DND-41 (cell line): ENCODE data around the gene ZNF48.

Experiments used
- ATAC-seq: fragments of 200-7000 bp; cut with Tn5 transposase; 3 replicates; pipeline ENCODE4 v1.9.1; 2021; ENCODE audit warnings: low read depth; ENCODE audit not compliant: insufficient read depth
- DNase-seq: peaks from one replicate; pipeline ENCODE4 v3.0.0-alpha.2; 2020
- H2AFZ ChIP-seq: 2 replicates; pipeline ENCODE4 v1.6.0; 2012; ENCODE audit warnings: low read depth, low read length
- H3K27ac ChIP-seq: 2 replicates; pipeline ENCODE4 v1.5.1; 2012; ENCODE audit warnings: low read length, inconsistent platforms
- H3K27me3 ChIP-seq: fragments of 200-600 bp; sonication (generic); 2 replicates; pipeline ENCODE4 v1.6.0; 2012; ENCODE audit warnings: low read length, mild to moderate bottlenecking, inconsistent platforms; ENCODE audit not compliant: insufficient read depth, poor library complexity
- H3K36me3 ChIP-seq: 2 replicates; pipeline ENCODE4 v1.5.1; 2012; ENCODE audit warnings: low read length, inconsistent platforms; ENCODE audit not compliant: insufficient read depth
- H3K4me1 ChIP-seq: 2 replicates; pipeline ENCODE4 v1.5.1; 2012; ENCODE audit warnings: mild to moderate bottlenecking, low read length; ENCODE audit not compliant: insufficient read depth
- H3K4me2 ChIP-seq: 2 replicates; pipeline ENCODE4 v1.6.0; 2012; ENCODE audit warnings: mild to moderate bottlenecking, moderate library complexity, low read length, inconsistent platforms; ENCODE audit not compliant: insufficient read depth
- H3K4me3 ChIP-seq, 2 experiments: fragments of 200-600 bp in 1 of 2; shearing (Covaris generic) in 1 of 2; 2 replicates each; pipeline ENCODE4 v1.5.1; 2012 to 2016; ENCODE audit warnings: inconsistent platforms in 2 of 2, low read length in 2 of 2, mild to moderate bottlenecking in 2 of 2, low read depth in 1 of 2, moderate library complexity in 1 of 2
- H3K79me2 ChIP-seq: 2 replicates; pipeline ENCODE4 v1.6.0; 2012; ENCODE audit warnings: low read length, inconsistent platforms; ENCODE audit not compliant: insufficient read depth
- H3K9ac ChIP-seq: 2 replicates; pipeline ENCODE4 v1.6.0; 2012; ENCODE audit warnings: low read depth, mild to moderate bottlenecking, inconsistent platforms, low read length, moderate library complexity
- H3K9me3 ChIP-seq: 2 replicates; pipeline ENCODE4 v1.5.1; 2012; ENCODE audit warnings: low read length, moderate library complexity, mild to moderate bottlenecking, inconsistent platforms; ENCODE audit not compliant: insufficient read depth, severe bottlenecking
- H4K20me1 ChIP-seq: 2 replicates; pipeline ENCODE4 v1.6.0; 2012; ENCODE audit warnings: low read length; ENCODE audit not compliant: insufficient read depth
- EZH2 ChIP-seq: IDR thresholded peaks from 3 replicates; pipeline ENCODE4 v1.6.1; 2012; ENCODE audit warnings: borderline replicate concordance, low read depth, mild to moderate bottlenecking, moderate library complexity, low read length, inconsistent platforms; ENCODE audit not compliant: severe bottlenecking
- TF ChIP-seq, protein P1 (sequence below): IDR thresholded peaks from 2 replicates; pipeline ENCODE4 v1.5.1; 2012; ENCODE audit warnings: borderline replicate concordance, low read length, moderate library complexity, mild to moderate bottlenecking; ENCODE audit not compliant: poor library complexity, severe bottlenecking; ENCODE audit errors: extremely low read depth

Gene ZNF48

DNA sequence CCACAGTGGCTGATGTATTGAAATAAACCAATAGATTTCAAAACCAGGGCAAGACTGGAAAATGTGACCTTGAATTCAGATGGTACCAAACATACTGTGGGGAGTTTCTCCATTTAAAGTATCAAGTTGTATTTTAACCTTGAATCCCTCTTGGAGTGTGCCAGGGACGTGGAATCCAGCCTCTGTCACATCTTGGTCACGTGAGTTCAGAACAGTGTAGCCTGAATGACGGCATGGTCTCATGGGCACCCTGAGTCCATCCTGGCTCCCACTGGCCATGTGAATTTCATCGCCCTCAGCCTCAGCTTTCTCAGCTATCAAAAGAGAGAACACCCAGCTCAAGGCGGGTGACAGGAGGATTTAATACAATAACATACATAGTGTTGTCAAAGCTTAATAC lies 18.9 kb downstream of the ZNF48 start:
- Histone ChIP-seq H3K9ac (no peak overlapping the region), H4K20me1 (peaks cover 8% of the 10 kb centered on the region; the same call in 1 of the 2 replicates), H2AFZ (no peak overlapping the region), H3K9me3 (no peaks in the 10 kb centered on the region), H3K36me3 (peaks cover 51% of the 10 kb centered on the region), H3K79me2 (peaks cover 51% of the 10 kb centered on the region), H3K27me3 (no peaks in the 10 kb centered on the region), H3K4me2 (no peak overlapping the region), H3K27ac (no peak overlapping the region), H3K4me1 (peaks cover 55% of the 10 kb centered on the region), H3K4me3 (no peak overlapping the region)
- ATAC-seq (no peak), DNase-seq (no peak)
- TF ChIP-seq, protein P1, sequence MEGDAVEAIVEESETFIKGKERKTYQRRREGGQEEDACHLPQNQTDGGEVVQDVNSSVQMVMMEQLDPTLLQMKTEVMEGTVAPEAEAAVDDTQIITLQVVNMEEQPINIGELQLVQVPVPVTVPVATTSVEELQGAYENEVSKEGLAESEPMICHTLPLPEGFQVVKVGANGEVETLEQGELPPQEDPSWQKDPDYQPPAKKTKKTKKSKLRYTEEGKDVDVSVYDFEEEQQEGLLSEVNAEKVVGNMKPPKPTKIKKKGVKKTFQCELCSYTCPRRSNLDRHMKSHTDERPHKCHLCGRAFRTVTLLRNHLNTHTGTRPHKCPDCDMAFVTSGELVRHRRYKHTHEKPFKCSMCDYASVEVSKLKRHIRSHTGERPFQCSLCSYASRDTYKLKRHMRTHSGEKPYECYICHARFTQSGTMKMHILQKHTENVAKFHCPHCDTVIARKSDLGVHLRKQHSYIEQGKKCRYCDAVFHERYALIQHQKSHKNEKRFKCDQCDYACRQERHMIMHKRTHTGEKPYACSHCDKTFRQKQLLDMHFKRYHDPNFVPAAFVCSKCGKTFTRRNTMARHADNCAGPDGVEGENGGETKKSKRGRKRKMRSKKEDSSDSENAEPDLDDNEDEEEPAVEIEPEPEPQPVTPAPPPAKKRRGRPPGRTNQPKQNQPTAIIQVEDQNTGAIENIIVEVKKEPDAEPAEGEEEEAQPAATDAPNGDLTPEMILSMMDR: no peak
- TF ChIP-seq EZH2: no peak

DNA sequence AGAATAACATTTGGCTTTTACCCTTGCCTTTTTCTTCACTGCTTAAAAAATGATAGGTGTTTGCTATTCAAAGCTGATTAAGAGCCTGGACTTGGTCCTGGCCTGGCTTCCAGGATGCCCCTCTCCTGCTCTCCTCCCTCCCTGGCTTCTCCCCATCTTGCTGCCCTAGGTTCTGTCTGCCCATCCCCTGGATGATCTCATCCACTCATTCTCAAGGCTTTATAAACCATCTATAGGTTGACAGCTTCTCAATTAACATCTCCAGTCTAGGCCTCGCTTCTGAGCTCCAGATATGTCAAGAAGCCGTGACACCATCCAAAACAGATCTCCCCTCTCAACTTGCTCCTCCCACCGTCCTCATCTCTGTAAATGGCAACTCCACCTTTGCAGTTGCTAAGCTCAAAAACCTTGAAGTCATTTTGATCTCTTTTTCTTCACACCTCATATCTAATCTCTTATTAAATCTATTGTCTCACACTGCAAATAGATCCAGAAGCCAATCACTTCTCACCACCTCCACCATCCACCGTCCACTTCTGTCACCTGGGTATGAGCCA lies 20.9 kb downstream of the ZNF48 start:
- ATAC-seq (no peak), DNase-seq (no peak)
- 0 out of 2 replicates have a peak overlapping the region, but pooled peaks have one; percentile 10 for H3K9ac ChIP-seq
- no peaks in the 10 kb centered on the region for H3K9me3 ChIP-seq
- peaks cover 40% of the 10 kb centered on the region for H3K4me1 ChIP-seq
- no peak for TF ChIP-seq EZH2
- TF ChIP-seq, protein P1: no peak
- no peak overlapping the region for H3K4me3 ChIP-seq
- H4K20me1 ChIP-seq: peaks cover 11% of the 10 kb centered on the region; the same call in 1 of the 2 replicates
- H3K27me3 ChIP-seq: no peaks in the 10 kb centered on the region
- H2AFZ ChIP-seq: no peak overlapping the region
- H3K36me3 ChIP-seq: peaks cover 51% of the 10 kb centered on the region
- H3K27ac ChIP-seq: peak overlapping the region; percentile 22; the same call in 1 of the 2 replicates
- H3K79me2 ChIP-seq: peaks cover 39% of the 10 kb centered on the region
- H3K4me2 ChIP-seq: no peak overlapping the region

DNA sequence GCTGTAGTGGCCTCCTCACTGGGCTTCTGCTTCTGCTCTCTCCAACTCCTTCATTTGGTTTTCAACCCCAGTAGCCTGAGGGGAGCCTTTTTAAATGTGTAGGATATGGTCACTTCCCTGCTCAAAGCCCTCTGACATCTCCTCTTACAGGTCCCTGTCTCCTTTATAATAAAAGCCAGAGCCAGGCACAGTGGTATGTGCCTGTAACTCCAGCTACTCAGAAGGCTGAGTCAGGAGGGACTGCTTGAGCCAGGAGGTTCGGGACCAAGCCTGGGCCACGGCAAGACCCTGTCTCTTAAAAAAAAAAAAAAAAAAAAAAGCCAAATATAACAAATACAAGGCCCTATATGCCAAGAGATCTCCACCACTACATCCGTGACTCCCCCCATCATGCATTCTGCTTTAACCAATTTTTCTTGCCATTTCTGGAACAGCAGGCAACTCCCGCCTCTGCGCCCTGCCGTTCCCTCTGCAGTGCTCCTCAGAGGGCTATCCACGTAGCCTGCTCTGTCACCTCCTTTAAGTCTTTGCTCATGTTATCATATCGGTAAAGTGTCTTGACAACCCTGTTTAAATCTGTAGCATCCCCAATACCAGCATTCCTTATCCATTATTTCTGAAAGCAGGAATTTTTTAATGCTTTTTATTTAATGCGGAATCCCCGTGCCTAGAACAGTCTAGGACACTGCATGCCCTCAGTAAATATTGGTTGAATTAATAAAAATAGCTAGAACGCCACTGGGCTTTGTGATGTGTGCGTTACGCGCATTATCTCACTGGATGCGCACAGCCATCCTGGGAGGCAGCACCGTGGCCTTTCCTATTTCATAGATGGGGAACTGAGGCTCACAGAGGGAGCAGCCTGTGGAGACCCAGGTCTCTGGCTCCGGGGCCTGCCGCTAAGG lies 21.7 kb downstream of the ZNF48 start:
- no peak for ATAC-seq
- Histone ChIP-seq H4K20me1 (peaks cover 11% of the 10 kb centered on the region; the same call in 1 of the 2 replicates), H3K4me2 (peak overlapping the region; percentile 87), H3K9ac (peak overlapping the region; percentile 74), H3K9me3 (no peaks in the 10 kb centered on the region), H3K4me1 (peaks cover 33% of the 10 kb centered on the region), H3K36me3 (peaks cover 48% of the 10 kb centered on the region), H3K27ac (peak overlapping the region; percentile 87; the same call in 1 of the 2 replicates), H2AFZ (peak overlapping the region; percentile 88), H3K27me3 (no peaks in the 10 kb centered on the region), H3K4me3 (peak overlapping the region in 1 of 2 experiments; percentile 70; a peak in 2 of 4 replicates), H3K79me2 (peaks cover 32% of the 10 kb centered on the region)
- TF ChIP-seq, protein P1: no peak
- no peak for TF ChIP-seq EZH2
- no peak for DNase-seq
